MCF 10A (cell line): ENCODE data around the gene ACSBG1. TPM values are rescaled to one million over a fixed set of nuclear protein-coding genes. Genes with fewer than 3 reads are reported as not detected.

Experiments used
- BruUV-seq: library from RNA; stranded (reverse); fragments of 400-500 nt; replicated peaks from 2 replicates; lab custom pipeline; 2021; lab: Mats Ljungman, UMichigan
- CTCF ChIA-PET: fragments of 300-600 bp; sonication (Branson Sonifier 250); formaldehyde crosslinking; extraction: SDS; loops from one replicate; lab custom pipeline; 2021; ENCODE audit warnings: antibody characterized with exemption, inconsistent platforms; lab: Yijun Ruan, JAX
- POLR2A ChIA-PET: fragments of 300-600, 350-650 bp; sonication (Branson Sonifier 250); formaldehyde crosslinking; extraction: SDS; loops from one replicate; lab custom pipeline; 2020; ENCODE audit warnings: antibody characterized with exemption, inconsistent platforms; lab: Yijun Ruan, JAX
- DNase-seq: peaks from one replicate; pipeline ENCODE4 v3.0.0-alpha.2; 2018; ENCODE audit not compliant: unreplicated experiment
- H3K27ac Mint-ChIP-seq: one replicate; pipeline ENCODE4 v1.8.0; 2022; ENCODE audit warnings: mild to moderate bottlenecking, low read depth, mixed read lengths; ENCODE audit not compliant: unreplicated experiment
- H3K27me3 Mint-ChIP-seq: one replicate; pipeline ENCODE4 v1.8.0; 2022; ENCODE audit warnings: mixed read lengths; ENCODE audit not compliant: insufficient read depth, unreplicated experiment
- H3K36me3 Mint-ChIP-seq: one replicate; pipeline ENCODE4 v1.8.0; 2022; ENCODE audit warnings: mild to moderate bottlenecking, moderate library complexity, mixed read lengths; ENCODE audit not compliant: insufficient read depth, unreplicated experiment
- H3K4me1 Mint-ChIP-seq: one replicate; pipeline ENCODE4 v1.8.0; 2022; ENCODE audit warnings: mixed read lengths; ENCODE audit not compliant: insufficient read depth, unreplicated experiment
- H3K4me3 Mint-ChIP-seq: one replicate; pipeline ENCODE4 v1.8.0; 2022; ENCODE audit warnings: mild to moderate bottlenecking, moderate library complexity, mixed read lengths; ENCODE audit not compliant: unreplicated experiment
- H3K9me3 Mint-ChIP-seq: one replicate; pipeline ENCODE4 v1.8.0; 2022; ENCODE audit warnings: mixed read lengths; ENCODE audit not compliant: unreplicated experiment
- intact Hi-C: fragments of 100-400 bp; cut with micrococcal nuclease; formaldehyde crosslinking; loops from 2 replicates; pipeline ENCODE4 v1.14.1; 2022
- total RNA-seq: library from RNA; stranded (reverse); gene quantifications from 2 replicates; pipeline ENCODE4 v1.2.3, GENCODE V29; 2022
- TF ChIP-seq, protein P1 (sequence below): fragments of 200-600 bp; IDR thresholded peaks from one replicate; pipeline ENCODE4 v1.8.0; 2022; ENCODE audit warnings: antibody characterized with exemption, mild to moderate bottlenecking; ENCODE audit not compliant: unreplicated experiment

The ACSBG1 gene
- total RNA-seq, 1 experiment from 2014 or later = not detected

DNA sequence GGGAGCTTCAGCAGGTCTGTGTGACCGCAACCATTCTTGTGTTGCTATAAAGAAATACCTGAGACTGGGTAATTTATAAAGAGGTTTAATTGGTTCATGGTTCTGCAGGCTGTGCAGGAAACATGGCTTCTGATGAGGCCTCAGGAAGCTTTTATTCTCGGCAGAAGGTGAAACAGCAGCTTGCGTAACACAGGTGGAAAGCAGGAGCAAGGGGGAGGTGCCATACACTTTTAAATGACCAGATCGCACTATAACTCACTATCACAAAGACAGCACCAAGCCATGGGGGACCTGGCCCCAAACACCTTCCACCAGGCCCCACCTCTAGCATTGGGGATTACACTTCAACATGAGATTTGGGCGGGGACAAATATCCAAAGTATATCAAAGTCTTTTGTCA lies 94.8 kb downstream of the ACSBG1 start:
- Mint-ChIP-seq H3K27ac (no peak overlapping the region), H3K27me3 (no peaks in the 10 kb centered on the region), H3K4me3 (no peak overlapping the region), H3K36me3 (no peaks in the 10 kb centered on the region), H3K4me1 (no peaks in the 10 kb centered on the region), H3K9me3 (no peaks in the 10 kb centered on the region)
- TF ChIP-seq, protein P1, sequence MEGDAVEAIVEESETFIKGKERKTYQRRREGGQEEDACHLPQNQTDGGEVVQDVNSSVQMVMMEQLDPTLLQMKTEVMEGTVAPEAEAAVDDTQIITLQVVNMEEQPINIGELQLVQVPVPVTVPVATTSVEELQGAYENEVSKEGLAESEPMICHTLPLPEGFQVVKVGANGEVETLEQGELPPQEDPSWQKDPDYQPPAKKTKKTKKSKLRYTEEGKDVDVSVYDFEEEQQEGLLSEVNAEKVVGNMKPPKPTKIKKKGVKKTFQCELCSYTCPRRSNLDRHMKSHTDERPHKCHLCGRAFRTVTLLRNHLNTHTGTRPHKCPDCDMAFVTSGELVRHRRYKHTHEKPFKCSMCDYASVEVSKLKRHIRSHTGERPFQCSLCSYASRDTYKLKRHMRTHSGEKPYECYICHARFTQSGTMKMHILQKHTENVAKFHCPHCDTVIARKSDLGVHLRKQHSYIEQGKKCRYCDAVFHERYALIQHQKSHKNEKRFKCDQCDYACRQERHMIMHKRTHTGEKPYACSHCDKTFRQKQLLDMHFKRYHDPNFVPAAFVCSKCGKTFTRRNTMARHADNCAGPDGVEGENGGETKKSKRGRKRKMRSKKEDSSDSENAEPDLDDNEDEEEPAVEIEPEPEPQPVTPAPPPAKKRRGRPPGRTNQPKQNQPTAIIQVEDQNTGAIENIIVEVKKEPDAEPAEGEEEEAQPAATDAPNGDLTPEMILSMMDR = no peak
- intact Hi-C loops = no loop called here
- BruUV-seq = no TSS peak
- ChIA-PET CTCF (interaction anchor here (0.7 to 2.3 kb wide), 8 partner anchors 8 to 173 kb away, joined by 3 to 12 read pairs (median 4); partner anchors contain the start of gene CIB2), POLR2A (interaction anchor here (0.5 to 4.3 kb wide), 2 partner anchors 9 to 357 kb away, joined by 3 to 22 read pairs; partner anchors contain the start of gene IDH3A)
- DNase-seq = no peak

GRCh38 chr15:78133801-78134200 lies 100.6 kb downstream of the ACSBG1 start:
- no TSS peak for BruUV-seq
- Mint-ChIP-seq H3K27ac (no peak overlapping the region), H3K4me3 (no peak overlapping the region), H3K4me1 (peaks cover 5% of the 10 kb centered on the region), H3K36me3 (no peaks in the 10 kb centered on the region), H3K9me3 (no peaks in the 10 kb centered on the region), H3K27me3 (no peaks in the 10 kb centered on the region)
- ChIA-PET POLR2A (no interaction called here), CTCF (interaction anchor here (0.9 to 2.5 kb wide), 2 partner anchors 62 to 107 kb away, joined by 3 to 10 read pairs; no protein-coding TSS in a partner anchor)
- intact Hi-C loops = loop anchor here (2.0 to 5.0 kb wide), 3 partner anchors 15 to 108 kb away; partner anchors contain the start of gene IDH3A
- TF ChIP-seq, protein P1 = no peak
- DNase-seq = no peak

DNA sequence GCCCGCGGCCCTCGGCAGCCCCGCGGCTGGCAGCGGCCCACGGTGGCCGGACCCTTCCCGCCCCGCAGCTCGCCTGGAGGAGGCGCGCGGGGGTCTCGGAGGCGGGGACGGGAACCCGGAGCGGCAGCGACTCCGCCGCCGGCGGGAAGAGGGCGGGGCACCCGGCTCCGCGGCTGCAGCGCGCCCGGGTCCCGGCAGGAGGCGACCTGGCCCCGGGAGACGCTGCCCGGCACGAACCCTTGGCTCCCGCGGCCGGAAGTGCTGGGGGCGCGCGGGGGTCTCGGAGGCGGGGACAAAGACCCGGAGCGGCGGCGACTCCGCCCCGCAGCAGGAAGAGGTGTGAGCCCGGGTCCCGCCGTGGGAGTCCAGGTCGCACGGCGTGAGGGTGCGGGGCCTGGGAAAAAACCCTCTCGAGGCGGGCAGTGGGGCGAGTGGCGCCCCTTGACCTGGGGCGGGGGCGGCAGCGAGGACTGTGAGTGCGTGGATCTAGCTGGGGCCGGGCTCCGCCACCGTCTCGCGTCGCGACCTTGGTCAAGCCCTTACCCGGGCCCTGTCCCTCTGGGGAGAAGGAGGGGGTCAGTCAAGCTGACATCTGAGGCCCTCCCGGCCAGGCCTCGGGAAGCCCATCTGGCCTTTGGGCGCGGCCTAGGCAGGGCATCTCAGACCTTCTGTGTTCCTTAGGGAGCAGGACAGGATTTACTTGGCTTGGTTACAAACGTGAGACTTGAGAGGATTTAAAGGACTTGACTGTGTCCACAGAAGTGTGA lies 102.9 kb downstream of the ACSBG1 start, which contains the start of gene CIB2:
TSS of gene CIB2 (minus strand) at position 151 of the 767 bp plus-strand sequence. CDS start 230 bp downstream, outside the sequence.
- ChIA-PET CTCF (interaction anchor here (0.6 to 4.8 kb wide), 21 partner anchors 9 to 183 kb away, joined by 3 to 30 read pairs (median 4); partner anchors contain the start of gene IDH3A), POLR2A (interaction anchor here (1.1 to 1.7 kb wide), 2 partner anchors 17 to 168 kb away, joined by 3 read pairs; partner anchors contain the start of gene SKIC8)
- Mint-ChIP-seq H3K9me3 (no peaks in the 10 kb centered on the region), H3K27ac (peak within 1 kb of the TSS; percentile 59), H3K36me3 (no peaks in the 10 kb centered on the region), H3K27me3 (no peaks in the 10 kb centered on the region), H3K4me3 (peak within 1 kb of the TSS; percentile 72), H3K4me1 (peaks cover 5% of the 10 kb centered on the region)
- DNase-seq = peak; percentile 41
- TF ChIP-seq, protein P1 = peak; percentile 80
- intact Hi-C loops = loop anchor here (1.0 to 5.0 kb wide), 4 partner anchors 17 to 111 kb away; partner anchors contain the start of gene IDH3A
- TSS peak; percentile 60 for BruUV-seq
